ENCODE measurements around the gene NIF3L1. TPM values are rescaled to one million over a fixed set of nuclear protein-coding genes. Genes with fewer than 3 reads are reported as not detected.

The NIF3L1 gene
- polyA plus RNA-seq, 4 donors = 38.6 to 49.7 (median 44.7) TPM

Other genes with a start within 250 kb of the NIF3L1 start
- 100 to 1,000 TPM; 233 to 268 (median 260) TPM for gene BZW1, start 77.5 kb upstream of the NIF3L1 start, polyA plus RNA-seq (ENCODE audit: insufficient read length in 4 of 4)
- 100 to 1,000 TPM; 242 to 304 (median 282) TPM for gene CLK1, start 24.7 kb upstream of the NIF3L1 start, polyA plus RNA-seq (ENCODE audit: insufficient read length in 4 of 4)
- 10 to 100 TPM; 44.6 to 79.9 (median 66.0) TPM for gene PPIL3, start 294 bp upstream of the NIF3L1 start, polyA plus RNA-seq (ENCODE audit: insufficient read length in 4 of 4)
- 10 to 100 TPM; 25.9 to 33.1 (median 31.0) TPM for gene ORC2, start 74.3 kb downstream of the NIF3L1 start, polyA plus RNA-seq (ENCODE audit: insufficient read length in 4 of 4)
- gene HYCC2, start 182.3 kb downstream of the NIF3L1 start, polyA plus RNA-seq (ENCODE audit: insufficient read length in 4 of 4) = 10 to 100 TPM; 12.4 to 16.4 (median 15.7) TPM
- gene NDUFB3, start 182.6 kb downstream of the NIF3L1 start, polyA plus RNA-seq (ENCODE audit: insufficient read length in 4 of 4) = 100 to 1,000 TPM; 122 to 140 (median 125) TPM
- 10 to 100 TPM; 50.4 to 62.9 (median 55.9) TPM for gene CFLAR, start 226.8 kb downstream of the NIF3L1 start, polyA plus RNA-seq (ENCODE audit: insufficient read length in 4 of 4)